Sigmoid colon (tissue), 4 donors: ENCODE data around the gene ZNF101.

Experiments used
- EP300 ChIP-seq, 4 donors: sonication (generic); formaldehyde crosslinking; IDR thresholded peaks; one replicate each; pipeline ENCODE4 v1.6.1; 2017; ENCODE audit warnings: antibody characterized with exemption in 4 of 4
- POLR2A ChIP-seq, 2 donors: fragments of 450-650 bp; IDR thresholded peaks; one replicate each; pipeline ENCODE4 v1.6.1; 2016; ENCODE audit warnings: antibody characterized with exemption in 2 of 2, mild to moderate bottlenecking in 2 of 2, moderate library complexity in 2 of 2
- POLR2AphosphoS5 ChIP-seq, 4 donors: sonication (generic); formaldehyde crosslinking; IDR thresholded peaks; one replicate each; pipeline ENCODE4 v1.6.1; 2017; ENCODE audit warnings: antibody characterized with exemption in 4 of 4
- TF ChIP-seq, protein P1 (sequence below), 4 experiments: fragments of 450-650 bp in 3 of 4; fragments of 200-600 bp in 1 of 4; IDR thresholded peaks; one replicate each; pipeline ENCODE4 v1.5.1; 2016 to 2019; ENCODE audit warnings: antibody characterized with exemption in 4 of 4, mild to moderate bottlenecking in 3 of 4, moderate library complexity in 2 of 4

DNA sequence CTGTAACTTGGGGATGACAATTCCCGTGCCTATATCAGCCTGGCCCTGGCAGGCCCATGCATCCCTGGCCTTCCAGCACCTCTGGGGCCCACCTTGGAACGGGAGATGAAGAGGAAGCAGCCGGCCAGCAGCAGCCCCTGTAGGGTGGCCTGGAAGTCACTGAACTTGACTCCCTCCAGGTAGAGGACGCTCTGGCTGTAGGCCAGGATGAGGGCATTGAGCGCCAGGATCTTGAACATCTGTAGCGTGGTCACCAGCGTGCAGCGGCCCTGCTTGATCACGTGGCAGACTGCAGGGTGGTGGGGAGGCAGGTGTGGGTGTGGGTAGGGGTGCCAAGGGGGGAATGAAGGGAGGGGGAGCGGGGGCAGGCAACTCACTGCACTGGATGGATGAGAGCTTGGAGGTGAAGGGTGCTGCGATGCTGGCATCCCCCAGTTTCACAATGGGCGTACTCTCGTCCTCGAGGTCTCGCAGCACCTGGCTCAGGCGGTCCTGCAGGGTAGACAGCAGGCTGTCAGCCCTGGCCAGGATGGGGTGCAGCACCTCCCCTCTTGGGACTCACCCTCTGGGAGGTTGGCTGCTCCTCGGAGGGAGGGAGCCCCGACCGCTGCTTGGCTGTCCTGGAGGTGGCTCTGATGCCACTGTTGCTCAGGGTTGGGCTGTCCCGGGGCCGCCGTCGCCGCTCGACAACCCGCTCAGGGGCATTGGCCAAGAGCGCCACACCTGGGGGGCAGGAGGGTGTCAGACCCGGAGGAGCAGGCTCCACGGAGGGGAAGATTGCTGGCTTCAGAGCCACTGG lies 21.4 kb upstream of the ZNF101 start:
- TF ChIP-seq, protein P1, sequence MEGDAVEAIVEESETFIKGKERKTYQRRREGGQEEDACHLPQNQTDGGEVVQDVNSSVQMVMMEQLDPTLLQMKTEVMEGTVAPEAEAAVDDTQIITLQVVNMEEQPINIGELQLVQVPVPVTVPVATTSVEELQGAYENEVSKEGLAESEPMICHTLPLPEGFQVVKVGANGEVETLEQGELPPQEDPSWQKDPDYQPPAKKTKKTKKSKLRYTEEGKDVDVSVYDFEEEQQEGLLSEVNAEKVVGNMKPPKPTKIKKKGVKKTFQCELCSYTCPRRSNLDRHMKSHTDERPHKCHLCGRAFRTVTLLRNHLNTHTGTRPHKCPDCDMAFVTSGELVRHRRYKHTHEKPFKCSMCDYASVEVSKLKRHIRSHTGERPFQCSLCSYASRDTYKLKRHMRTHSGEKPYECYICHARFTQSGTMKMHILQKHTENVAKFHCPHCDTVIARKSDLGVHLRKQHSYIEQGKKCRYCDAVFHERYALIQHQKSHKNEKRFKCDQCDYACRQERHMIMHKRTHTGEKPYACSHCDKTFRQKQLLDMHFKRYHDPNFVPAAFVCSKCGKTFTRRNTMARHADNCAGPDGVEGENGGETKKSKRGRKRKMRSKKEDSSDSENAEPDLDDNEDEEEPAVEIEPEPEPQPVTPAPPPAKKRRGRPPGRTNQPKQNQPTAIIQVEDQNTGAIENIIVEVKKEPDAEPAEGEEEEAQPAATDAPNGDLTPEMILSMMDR (IDR thresholded peaks at IDR 0.05): no peak
- TF ChIP-seq EP300 (IDR thresholded peaks at IDR 0.05) (no peak), POLR2AphosphoS5 (IDR thresholded peaks at IDR 0.05) (no peak), POLR2A (IDR thresholded peaks at IDR 0.05) (no peak)
